Calu3 (cell line): ENCODE results near the gene LDB1. TPM values are rescaled to one million over a fixed set of nuclear protein-coding genes. Genes with fewer than 3 reads are reported as not detected.

ENCODE experiments used
- BruUV-seq: library from RNA; stranded (reverse); fragments of 400-500 nt; replicated peaks from 2 replicates; lab custom pipeline; 2021; lab: Mats Ljungman, UMichigan
- CTCF ChIA-PET: fragments of 300-600 bp; sonication (Branson Sonifier 250); formaldehyde crosslinking; loops from one replicate; lab custom pipeline; 2022; ENCODE audit warnings: antibody characterized with exemption; lab: Charles Lee
- DNase-seq: peaks from one replicate; pipeline ENCODE4 v3.0.0; 2022
- H3K27ac Mint-ChIP-seq: one replicate; pipeline ENCODE4 v1.8.0; 2022; ENCODE audit warnings: mixed read lengths; ENCODE audit not compliant: unreplicated experiment
- H3K27me3 Mint-ChIP-seq: one replicate; pipeline ENCODE4 v1.8.0; 2022; ENCODE audit warnings: mixed read lengths; ENCODE audit not compliant: unreplicated experiment
- H3K36me3 Mint-ChIP-seq: one replicate; pipeline ENCODE4 v1.8.0; 2022; ENCODE audit warnings: mild to moderate bottlenecking, moderate library complexity, mixed read lengths; ENCODE audit not compliant: insufficient read depth, unreplicated experiment
- H3K4me1 Mint-ChIP-seq: one replicate; pipeline ENCODE4 v1.8.0; 2022; ENCODE audit warnings: mild to moderate bottlenecking, low read depth, mixed read lengths; ENCODE audit not compliant: unreplicated experiment
- H3K4me3 Mint-ChIP-seq: one replicate; pipeline ENCODE4 v1.8.0; 2022; ENCODE audit warnings: mild to moderate bottlenecking, low read depth, moderate library complexity, mixed read lengths; ENCODE audit not compliant: unreplicated experiment
- H3K9me3 Mint-ChIP-seq: one replicate; pipeline ENCODE4 v1.8.0; 2022; ENCODE audit warnings: low read depth, mixed read lengths; ENCODE audit not compliant: unreplicated experiment
- intact Hi-C: fragments of 100-400 bp; cut with micrococcal nuclease; formaldehyde crosslinking; loops from one replicate; pipeline ENCODE4 v1.10.0; 2022; ENCODE audit not compliant: unreplicated experiment
- total RNA-seq: library from RNA; stranded (reverse); gene quantifications from 2 replicates; pipeline ENCODE4 v1.2.3, GENCODE V29; 2022
- TF ChIP-seq, protein P1 (sequence below): fragments of 200-600 bp; IDR thresholded peaks from one replicate; pipeline ENCODE4 v1.8.0; 2022; ENCODE audit warnings: antibody characterized with exemption; ENCODE audit not compliant: unreplicated experiment

Gene LDB1
- total RNA-seq, 1 experiment from 2014 or later, result 27.5 TPM

DNA sequence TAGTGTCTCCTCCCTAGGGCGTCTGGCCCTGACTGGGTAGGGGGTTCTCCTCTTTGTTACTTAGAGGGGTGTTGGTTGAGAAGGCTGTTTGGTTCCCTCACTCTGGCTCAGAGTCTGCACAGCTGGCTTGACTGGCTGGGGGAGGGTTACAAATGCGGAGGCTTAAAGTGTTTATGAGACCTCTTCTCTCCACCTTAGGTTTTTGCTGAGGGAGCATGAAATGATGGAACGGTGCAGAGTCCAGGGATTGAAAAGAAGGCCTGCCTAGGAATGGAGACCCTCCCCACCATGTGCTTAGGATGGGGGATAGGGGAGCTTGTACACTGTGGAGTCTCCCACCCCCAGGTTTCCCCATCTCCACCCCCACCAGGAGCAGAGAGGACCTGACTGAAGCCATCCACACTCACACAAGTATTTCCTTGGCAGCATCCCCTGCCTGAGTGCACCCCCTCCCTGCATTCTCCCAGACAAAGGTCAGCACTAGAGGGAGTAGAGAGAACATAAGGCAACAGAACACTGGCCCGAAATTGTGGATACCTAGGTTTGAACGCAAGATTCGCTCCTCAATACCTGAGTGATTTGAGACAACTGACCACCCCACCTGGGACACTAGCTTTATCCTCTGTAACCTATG lies 1.7 kb upstream of the LDB1 start:
- no peak overlapping the region for H3K4me3 Mint-ChIP-seq
- H3K9me3 Mint-ChIP-seq, result no peaks in the 10 kb centered on the region
- no peaks in the 10 kb centered on the region for H3K27me3 Mint-ChIP-seq
- BruUV-seq, result no TSS peak
- no peak for DNase-seq
- TF ChIP-seq, protein P1, sequence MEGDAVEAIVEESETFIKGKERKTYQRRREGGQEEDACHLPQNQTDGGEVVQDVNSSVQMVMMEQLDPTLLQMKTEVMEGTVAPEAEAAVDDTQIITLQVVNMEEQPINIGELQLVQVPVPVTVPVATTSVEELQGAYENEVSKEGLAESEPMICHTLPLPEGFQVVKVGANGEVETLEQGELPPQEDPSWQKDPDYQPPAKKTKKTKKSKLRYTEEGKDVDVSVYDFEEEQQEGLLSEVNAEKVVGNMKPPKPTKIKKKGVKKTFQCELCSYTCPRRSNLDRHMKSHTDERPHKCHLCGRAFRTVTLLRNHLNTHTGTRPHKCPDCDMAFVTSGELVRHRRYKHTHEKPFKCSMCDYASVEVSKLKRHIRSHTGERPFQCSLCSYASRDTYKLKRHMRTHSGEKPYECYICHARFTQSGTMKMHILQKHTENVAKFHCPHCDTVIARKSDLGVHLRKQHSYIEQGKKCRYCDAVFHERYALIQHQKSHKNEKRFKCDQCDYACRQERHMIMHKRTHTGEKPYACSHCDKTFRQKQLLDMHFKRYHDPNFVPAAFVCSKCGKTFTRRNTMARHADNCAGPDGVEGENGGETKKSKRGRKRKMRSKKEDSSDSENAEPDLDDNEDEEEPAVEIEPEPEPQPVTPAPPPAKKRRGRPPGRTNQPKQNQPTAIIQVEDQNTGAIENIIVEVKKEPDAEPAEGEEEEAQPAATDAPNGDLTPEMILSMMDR, result no peak
- peaks cover 18% of the 10 kb centered on the region for H3K4me1 Mint-ChIP-seq
- H3K36me3 Mint-ChIP-seq, result peaks cover 6% of the 10 kb centered on the region
- CTCF ChIA-PET, result no interaction called here
- H3K27ac Mint-ChIP-seq, result no peak overlapping the region
- intact Hi-C loops, result no loop called here

DNA sequence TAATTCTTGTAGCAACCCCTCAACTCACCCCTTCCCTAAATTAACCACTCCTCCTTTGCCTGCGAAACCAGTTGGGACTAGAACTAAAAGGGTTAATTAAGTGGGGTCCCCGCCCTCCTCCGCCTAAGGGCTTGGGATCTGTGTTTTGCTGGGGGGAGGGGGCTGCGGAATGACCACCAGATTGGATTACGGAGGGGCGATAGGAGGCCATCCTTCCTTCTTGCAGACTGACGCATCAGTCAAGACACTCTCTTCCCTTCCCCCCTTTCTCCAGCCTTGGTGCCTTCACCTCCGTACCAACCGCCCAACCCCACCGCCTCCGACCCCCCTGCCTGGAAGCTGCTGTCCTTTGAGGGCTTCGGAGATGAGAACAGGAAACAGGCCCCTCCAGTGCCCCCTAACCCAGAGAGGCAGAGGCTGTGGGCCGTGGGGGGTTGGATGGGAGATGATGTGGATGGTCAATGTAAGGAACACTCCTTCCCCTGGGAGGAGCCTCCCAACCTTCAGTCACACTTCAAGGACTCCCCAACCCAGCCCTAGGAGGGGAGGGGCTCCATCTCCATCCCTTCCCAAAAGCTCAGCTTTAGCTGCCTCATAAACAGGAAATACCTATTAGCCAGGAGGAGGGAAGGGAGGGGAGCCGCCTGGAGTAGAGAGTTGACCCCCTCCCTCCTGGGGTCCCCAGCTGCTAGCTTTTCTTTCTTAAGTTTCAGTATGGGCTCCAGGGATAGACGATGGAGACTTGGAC lies 997 bp upstream of the LDB1 start:
- Mint-ChIP-seq H3K4me3 (peak overlapping the region; percentile 69), H3K27ac (no peak overlapping the region), H3K36me3 (peaks cover 6% of the 10 kb centered on the region), H3K27me3 (no peaks in the 10 kb centered on the region), H3K9me3 (no peaks in the 10 kb centered on the region), H3K4me1 (peaks cover 25% of the 10 kb centered on the region)
- no TSS peak for BruUV-seq
- TF ChIP-seq, protein P1, result no peak
- no peak for DNase-seq
- intact Hi-C loops, result no loop called here
- CTCF ChIA-PET, result no interaction called here

DNA sequence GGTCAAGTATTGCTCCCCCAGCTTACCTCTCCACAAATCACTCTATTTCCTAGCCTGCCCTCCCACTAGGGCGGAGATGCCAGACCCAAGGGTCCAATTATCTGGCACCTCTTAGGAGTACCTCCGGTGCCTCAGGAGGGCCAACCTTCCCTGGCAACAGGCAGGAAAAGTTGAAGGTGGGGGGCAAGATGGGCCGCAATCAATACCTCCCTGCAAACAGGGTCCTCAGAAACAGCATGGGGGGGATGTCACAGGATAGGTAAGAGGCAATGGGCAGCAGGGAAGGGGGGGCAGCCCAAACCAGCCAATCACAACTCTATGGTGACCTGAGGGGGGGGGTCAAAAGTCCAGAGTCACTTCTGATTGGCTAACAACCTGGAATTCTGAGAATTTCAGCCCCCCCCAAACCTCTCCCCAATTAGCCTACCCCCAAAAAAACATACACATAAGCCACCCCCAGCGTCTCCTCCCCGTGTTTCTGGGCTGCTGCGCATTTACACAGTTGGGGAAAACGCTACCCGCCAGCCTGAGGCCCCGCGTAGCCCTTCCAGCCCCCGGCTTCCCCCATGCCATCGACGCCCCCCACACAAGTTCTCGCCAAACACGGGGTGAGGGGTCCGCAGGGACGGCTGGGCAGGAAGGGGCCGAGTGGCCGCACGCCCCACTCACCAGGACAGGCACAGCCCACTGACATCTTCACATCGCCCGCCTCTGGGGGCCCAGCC lies 589 bp downstream of the LDB1 start:
- H3K9me3 Mint-ChIP-seq, result no peaks in the 10 kb centered on the region
- no TSS peak for BruUV-seq
- no peak overlapping the region for H3K27ac Mint-ChIP-seq
- CTCF ChIA-PET, result interaction anchor here (1.2 kb wide), 1 partner anchor 110 kb away, joined by 3 read pairs; no protein-coding TSS in a partner anchor
- peaks cover 32% of the 10 kb centered on the region for H3K4me1 Mint-ChIP-seq
- TF ChIP-seq, protein P1, result no peak
- DNase-seq, result no peak
- intact Hi-C loops, result no loop called here
- no peaks in the 10 kb centered on the region for H3K27me3 Mint-ChIP-seq
- peaks cover 12% of the 10 kb centered on the region for H3K36me3 Mint-ChIP-seq
- peak overlapping the region; percentile 69 for H3K4me3 Mint-ChIP-seq

DNA sequence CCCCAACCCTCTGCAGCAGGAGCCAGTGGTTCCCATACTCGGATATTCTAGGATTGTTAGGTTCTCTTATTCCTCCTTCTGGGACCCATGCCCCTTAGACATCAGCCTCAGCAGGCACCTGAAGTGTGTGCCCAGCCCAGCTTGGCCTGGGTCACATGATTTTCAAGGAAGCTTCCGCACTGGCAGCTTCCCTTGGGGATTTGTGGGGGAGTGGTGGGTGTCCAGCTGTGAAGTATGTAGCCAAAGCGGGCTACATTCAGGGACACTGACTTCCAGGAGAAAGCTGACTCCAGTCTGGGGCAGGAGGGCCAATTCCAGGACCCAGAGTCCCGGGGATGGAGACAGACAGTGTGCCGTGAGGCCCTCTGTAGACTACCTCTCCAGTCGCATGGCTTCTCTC lies 1.3 kb downstream of the LDB1 start:
- CTCF ChIA-PET, result interaction anchor here (1.2 kb wide), 1 partner anchor 109 kb away, joined by 3 read pairs; no protein-coding TSS in a partner anchor
- TF ChIP-seq, protein P1, result no peak
- H3K27ac Mint-ChIP-seq, result no peak overlapping the region
- H3K36me3 Mint-ChIP-seq, result peaks cover 19% of the 10 kb centered on the region
- BruUV-seq, result no TSS peak
- peak overlapping the region; percentile 69 for H3K4me3 Mint-ChIP-seq
- peaks cover 32% of the 10 kb centered on the region for H3K4me1 Mint-ChIP-seq
- H3K9me3 Mint-ChIP-seq, result no peaks in the 10 kb centered on the region
- DNase-seq, result no peak
- no peaks in the 10 kb centered on the region for H3K27me3 Mint-ChIP-seq
- intact Hi-C loops, result no loop called here
